ENCODE results near the gene ALG8.
"Not testable (repeated sequence)": the region's sequence is repeated elsewhere in the genome, so short reads cannot be mapped to it uniquely, and the experiment has no call there.

Gene ALG8

DNA sequence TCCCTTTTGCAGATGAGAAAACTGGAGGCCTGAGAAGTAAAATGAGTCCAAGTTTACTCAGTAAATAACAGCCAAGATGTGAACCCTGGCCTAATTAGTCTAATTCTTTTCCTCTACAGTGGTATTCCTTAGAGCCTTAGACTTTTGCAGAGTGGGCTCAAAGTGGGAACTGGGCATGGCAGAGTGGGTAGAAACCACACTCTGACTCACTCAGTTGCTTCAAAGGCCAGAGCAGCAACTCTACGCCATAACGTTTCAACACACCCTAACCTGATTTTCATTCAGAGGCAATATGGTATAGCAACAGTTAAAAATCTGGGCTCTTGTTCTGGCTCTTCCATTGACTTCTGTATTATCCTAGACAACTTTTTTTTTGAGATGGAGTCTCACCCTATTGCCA lies 73.0 kb downstream of the ALG8 start:
- no peak for DNase-seq

DNA sequence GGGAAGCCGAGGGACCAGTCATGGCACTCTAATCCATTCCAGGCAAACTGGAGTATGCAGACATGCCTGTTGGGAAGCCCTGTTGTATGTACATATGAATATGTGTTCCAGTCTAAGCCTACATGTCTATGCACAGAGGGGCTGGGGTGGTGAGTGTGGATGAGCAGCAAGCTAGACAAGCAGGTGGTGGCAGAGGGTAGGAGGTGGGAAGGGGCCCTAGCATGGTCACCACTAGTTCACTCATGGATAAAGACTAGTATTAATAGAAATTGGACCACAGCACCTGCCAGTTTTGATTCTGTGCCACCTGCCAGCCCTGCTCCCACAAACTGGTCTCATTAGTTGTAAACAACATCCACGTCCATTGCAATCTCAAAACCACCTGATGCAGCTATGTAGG lies 74.2 kb downstream of the ALG8 start:
- DNase-seq: no peak

- no peak for DNase-seq
These were observed 75.8 kb downstream of the ALG8 start, which contains the start of gene THRSP for GRCh38 chr11:78063440-78064181. THRSP (plus strand) TSS chr11:78063861; CDS start chr11:78063882, 21 bp downstream.

DNA sequence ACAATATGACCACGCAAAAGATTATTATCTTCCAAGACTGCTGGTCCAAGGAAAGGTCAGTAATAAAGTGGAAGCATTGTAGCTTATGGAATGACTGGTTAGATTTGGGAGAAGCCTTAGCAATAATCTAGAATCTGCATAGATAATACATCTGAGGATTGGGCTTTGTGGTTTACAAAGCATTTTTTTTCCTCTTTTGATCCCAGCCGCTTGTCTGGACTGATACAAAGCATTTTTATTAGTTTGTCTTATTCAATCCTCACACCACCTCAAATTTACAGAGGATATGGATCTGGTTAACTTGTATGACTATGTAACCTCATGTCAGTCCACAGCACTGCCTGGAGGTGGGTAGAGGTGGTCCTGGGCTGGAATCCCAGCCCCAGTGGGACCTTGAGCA lies 76.8 kb downstream of the ALG8 start:
- no peak for DNase-seq

DNA sequence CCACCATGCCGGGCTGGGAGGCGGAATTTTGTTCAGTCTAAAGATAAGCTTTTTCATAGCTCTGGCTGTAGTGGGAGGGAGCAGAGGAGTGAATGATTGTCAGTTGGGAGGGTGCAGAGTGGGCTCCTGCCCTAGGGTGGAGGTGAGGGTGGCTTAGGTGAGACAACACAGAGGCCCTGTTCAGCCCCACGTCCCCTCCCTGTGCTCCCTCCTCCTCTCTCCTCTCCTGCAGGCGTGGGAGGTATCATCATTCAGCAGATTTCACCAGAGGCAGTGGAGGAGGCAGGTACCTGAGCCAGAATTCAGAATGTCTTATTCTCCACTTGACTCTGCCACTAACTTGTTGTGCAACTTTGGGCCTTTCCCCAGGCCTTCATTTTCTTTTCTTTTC lies 77.5 kb downstream of the ALG8 start:
- no peak for DNase-seq

DNA sequence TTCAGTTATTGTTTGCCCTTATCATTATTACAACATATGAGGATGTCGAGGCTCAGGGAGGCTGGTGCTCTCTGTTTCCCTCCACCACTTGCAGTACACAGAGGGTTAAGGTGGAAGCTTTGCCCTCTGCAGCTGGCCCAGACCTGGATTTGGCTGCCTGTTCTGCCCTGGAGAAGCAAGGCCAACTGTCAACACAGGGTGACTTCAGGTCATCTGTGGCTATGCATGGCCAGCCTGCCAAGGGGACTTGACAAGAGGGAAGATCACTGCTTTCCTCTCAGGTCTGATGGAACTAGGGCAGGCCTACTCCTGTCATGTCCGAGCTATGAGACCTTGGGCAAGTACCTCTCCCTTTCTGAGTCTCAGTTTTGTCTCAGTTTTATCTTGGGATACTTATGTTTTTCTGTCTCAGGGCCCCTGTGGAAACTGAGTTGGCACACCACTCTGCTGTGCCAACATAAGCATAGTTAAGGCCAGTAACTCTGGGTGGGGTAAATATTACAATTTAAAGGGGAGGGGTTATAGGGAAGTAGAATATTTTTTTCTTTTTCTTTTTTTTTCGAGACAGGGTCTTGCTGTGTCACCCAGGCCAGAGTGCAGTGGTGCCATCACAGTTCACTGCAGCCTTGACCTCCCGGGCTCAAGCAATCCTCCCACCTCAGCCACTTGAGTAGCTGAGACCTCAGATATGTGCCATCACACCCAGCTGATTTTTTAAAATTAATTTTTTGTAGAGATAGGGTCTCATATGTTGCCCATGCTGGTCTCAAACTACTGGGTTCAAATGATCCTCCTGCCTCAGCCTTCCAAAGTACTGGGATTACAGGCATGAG lies 78.1 kb downstream of the ALG8 start:
- DNase-seq: no peak

- DNase-seq: no peak
These were observed 78.9 kb downstream of the ALG8 start for GRCh38 chr11:78060533-78060932.

GRCh38 chr11:78059749-78060328 lies 79.6 kb downstream of the ALG8 start:
- not testable (repeated sequence) for DNase-seq

- no peak for DNase-seq
These were observed 81.9 kb downstream of the ALG8 start for GRCh38 chr11:78057462-78058055.

DNA sequence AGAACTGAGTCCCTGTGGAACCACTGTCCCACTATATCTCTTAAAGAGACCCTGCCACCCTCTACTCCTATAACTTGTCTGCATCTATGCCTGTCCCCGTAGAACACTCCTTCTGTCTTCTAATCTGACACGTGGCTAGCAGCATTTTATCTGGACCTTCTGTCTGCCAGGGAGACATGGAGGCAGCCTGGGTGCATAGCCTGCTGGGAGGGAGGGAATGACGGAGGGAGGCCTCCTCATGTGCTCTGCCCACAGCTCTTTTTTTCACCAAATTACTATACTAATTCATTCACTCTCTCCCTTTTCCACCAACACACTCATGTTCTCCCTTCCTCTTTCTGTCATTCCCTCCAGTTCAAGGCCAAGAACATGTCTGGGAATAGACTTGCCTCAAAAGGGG lies 83.3 kb downstream of the ALG8 start:
- no peak for DNase-seq

DNA sequence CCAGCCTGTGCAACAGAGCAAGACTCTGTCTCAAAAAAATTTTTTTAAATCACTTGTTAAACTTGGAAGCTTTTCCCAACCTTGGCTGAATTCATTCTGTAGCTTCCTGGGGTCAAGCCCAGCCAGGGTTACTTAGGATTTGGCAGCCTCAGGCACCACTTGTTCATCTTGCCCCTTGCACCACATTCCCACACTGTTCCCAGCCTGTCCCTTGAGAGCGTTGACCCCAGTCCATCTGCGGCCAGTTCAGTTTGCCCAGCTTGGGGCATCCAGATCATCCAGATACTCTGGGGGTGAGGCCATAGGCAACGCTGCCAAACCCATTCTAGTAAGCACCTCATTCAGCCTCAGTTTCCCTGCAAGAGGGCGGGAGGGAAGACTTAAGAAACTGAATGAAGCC lies 84.5 kb downstream of the ALG8 start:
- DNase-seq: no peak

- DNase-seq: no peak
These were observed 88.2 kb downstream of the ALG8 start for GRCh38 chr11:78050964-78051831.

Data from stimulated activated CD4-positive, alpha-beta T cell treated with anti-CD3 and anti-CD28 coated beads, Interleukin-4, amount 100 ng/mL, for 1 hour (primary cell).